Kidney (tissue), 14 donors: ENCODE measurements around the gene PLEKHG3. TPM values are rescaled to one million over a fixed set of nuclear protein-coding genes. Genes with fewer than 3 reads are reported as not detected.

ENCODE experiments used
- DNase-seq, 5 donors: peaks; one replicate each; pipeline ENCODE4 v3.0.0-alpha.2; 2013 to 2020
- FAIRE-seq: peaks from 2 replicates; lab custom pipeline; 2012; peaks lifted over from hg19 to GRCh38; lab: Jason Lieb, UNC
- H3K27ac ChIP-seq, 2 donors: one replicate each; pipeline ENCODE4 v1.7.0; 2013; ENCODE audit warnings: low read depth in 2 of 2, low read length in 2 of 2, inconsistent platforms in 1 of 2
- H3K27me3 ChIP-seq: one replicate; pipeline ENCODE4 v1.7.1; 2013; ENCODE audit warnings: low read length, inconsistent platforms; ENCODE audit not compliant: control insufficient read depth, insufficient read depth
- H3K36me3 ChIP-seq, 3 donors: one replicate each; pipeline versions ENCODE4 v1.7.0 to v1.7.1; 2013; ENCODE audit warnings: low read length in 3 of 3, control low read depth in 1 of 3, inconsistent platforms in 1 of 3; ENCODE audit not compliant: insufficient read depth in 3 of 3, control insufficient read depth in 2 of 3
- H3K4me1 ChIP-seq, 3 donors: one replicate each; pipeline versions ENCODE4 v1.7.0 to v1.7.1; 2013; ENCODE audit warnings: low read length in 3 of 3, inconsistent platforms in 1 of 3, low read depth in 1 of 3; ENCODE audit not compliant: control insufficient read depth in 2 of 3, insufficient read depth in 2 of 3
- H3K4me3 ChIP-seq, 3 donors: one replicate each; pipeline versions ENCODE4 v1.7.0 to v1.8.1; 2013; ENCODE audit warnings: low read length in 3 of 3, control low read depth in 1 of 3, inconsistent platforms in 1 of 3
- H3K9ac ChIP-seq, 3 donors: one replicate each; pipeline versions ENCODE4 v1.7.0 to v1.7.1; 2013; ENCODE audit warnings: low read length in 3 of 3, control low read depth in 1 of 3, inconsistent platforms in 1 of 3
- H3K9me3 ChIP-seq, 3 donors: one replicate each; pipeline versions ENCODE4 v1.7.0 to v1.7.1; 2013; ENCODE audit warnings: low read length in 3 of 3, control low read depth in 1 of 3, inconsistent platforms in 1 of 3; ENCODE audit not compliant: control insufficient read depth in 2 of 3, insufficient read depth in 1 of 3
- intact Hi-C: fragments of 100-400 bp; cut with DNase I; formaldehyde crosslinking; loops from one replicate; pipeline ENCODE4 v1.11.1; 2022
- polyA plus RNA-seq: library from polyadenylated mRNA; stranded (reverse); fragments of 350-450 nt; fragmentation: Illumina TruSeq; extraction: RNeasy Lipid Tissue Mini Kit (QIAGEN cat#74804); gene quantifications from one replicate; pipeline ENCODE4 v1.2.3, GENCODE V29; 2014; ENCODE audit warnings: low read depth, low replicate concordance; ENCODE audit not compliant: insufficient read depth
- total RNA-seq: library from RNA; stranded (reverse); fragmentation: NEBNext Ultra II Directional; extraction: Animal tissue kit (Norgen Biotek cat#: 25700); gene quantifications from one replicate; pipeline ENCODE4 v1.2.1, GENCODE V29; 2021
- TF ChIP-seq, protein P1 (sequence below): IDR thresholded peaks from 3 replicates; pipeline ENCODE4 v1.5.1; 2012; ENCODE audit warnings: mild to moderate bottlenecking, moderate library complexity, borderline replicate concordance; ENCODE audit not compliant: insufficient read depth; ENCODE audit errors: extremely low read depth
- donor health status: control.
- donor health status: control.
- donor health status: control.
- donor health status: control.
- donor health status: control.
- donor health status: DM: yes; HTN: yes; CAD: no.
- donor health status: Normal renal cell carcinoma (clear cell type).

The PLEKHG3 gene
- total and polyA plus RNA-seq, 2 donors from 2014 or later = 51.9 to 127 TPM

DNA sequence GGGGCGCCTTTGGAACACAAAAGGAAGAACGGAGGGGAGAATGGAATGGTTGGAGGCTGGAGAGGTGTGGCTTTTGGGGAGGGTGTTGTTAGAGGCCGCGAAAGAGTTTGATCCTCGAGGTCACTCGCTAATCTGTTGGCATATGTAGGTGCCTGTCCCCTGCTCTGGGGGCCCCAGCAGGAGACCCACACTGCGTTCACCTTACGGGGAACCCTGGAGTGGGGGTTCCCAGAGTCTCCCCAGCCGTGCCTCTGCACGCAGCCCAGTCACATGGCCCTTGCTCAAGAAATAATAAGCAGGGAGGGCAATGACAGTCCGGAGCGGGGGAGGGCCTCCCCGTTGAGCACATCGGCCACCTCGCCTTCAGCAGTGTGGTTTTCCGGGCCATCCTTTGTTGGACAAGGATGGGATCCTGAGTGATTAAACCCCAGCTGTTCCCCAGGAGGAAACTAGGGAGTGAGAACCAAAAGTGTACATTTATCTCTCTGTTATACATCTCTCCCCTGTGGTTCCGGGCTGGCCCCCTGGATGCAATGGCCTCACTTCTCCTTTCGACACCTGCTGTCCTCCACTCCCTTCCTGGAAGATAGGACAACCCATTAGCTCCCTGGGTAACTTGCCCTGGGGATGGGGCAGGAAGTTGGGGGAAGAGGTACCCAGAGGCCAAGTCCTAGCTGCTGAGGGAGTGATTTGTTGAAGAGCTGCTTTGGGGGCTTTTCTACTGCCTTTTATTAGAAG, 1.3 kb downstream of the PLEKHG3 start:
- FAIRE-seq (no peak), DNase-seq (peak in 2 of 5 donors; percentile 70 to 78)
- intact Hi-C loops = no loop called here
- H3K4me1 ChIP-seq = peaks cover 6 to 52% (median 40%) of the 10 kb centered on the region in 3 donors
- TF ChIP-seq, protein P1, sequence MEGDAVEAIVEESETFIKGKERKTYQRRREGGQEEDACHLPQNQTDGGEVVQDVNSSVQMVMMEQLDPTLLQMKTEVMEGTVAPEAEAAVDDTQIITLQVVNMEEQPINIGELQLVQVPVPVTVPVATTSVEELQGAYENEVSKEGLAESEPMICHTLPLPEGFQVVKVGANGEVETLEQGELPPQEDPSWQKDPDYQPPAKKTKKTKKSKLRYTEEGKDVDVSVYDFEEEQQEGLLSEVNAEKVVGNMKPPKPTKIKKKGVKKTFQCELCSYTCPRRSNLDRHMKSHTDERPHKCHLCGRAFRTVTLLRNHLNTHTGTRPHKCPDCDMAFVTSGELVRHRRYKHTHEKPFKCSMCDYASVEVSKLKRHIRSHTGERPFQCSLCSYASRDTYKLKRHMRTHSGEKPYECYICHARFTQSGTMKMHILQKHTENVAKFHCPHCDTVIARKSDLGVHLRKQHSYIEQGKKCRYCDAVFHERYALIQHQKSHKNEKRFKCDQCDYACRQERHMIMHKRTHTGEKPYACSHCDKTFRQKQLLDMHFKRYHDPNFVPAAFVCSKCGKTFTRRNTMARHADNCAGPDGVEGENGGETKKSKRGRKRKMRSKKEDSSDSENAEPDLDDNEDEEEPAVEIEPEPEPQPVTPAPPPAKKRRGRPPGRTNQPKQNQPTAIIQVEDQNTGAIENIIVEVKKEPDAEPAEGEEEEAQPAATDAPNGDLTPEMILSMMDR = no peak
- H3K36me3 ChIP-seq = no peaks in the 10 kb centered on the region
- H3K9me3 ChIP-seq = no peaks in the 10 kb centered on the region
- H3K27me3 ChIP-seq = no peaks in the 10 kb centered on the region
- peak overlapping the region; percentile 93 to 95 for H3K27ac ChIP-seq
- peak overlapping the region; percentile 65 to 78 (median 76) for H3K4me3 ChIP-seq
- H3K9ac ChIP-seq = peak overlapping the region; percentile 44 to 72 (median 47)

DNA sequence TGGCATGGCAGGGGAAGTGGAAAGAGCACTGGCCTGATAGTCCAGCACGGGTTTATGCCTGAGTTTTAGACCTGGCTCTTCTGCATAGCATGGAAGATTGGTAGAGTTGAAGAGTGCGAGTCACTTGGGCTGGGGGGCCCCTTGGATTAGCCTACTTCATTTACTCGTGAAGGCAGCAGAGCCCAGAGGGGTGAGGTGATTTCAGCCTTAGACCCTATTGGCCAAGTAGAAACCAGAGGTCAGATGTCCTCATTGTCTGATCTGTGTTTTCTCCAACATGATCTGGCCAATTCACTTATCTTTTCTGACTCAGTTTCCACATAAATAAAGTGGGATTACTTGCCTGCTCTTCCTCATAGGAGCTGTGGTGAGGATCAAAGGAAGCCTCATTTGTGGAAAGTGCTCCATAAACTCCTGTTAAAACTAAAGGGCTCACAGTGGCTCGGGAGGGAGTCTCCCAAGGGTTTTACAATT, 1.9 kb downstream of the PLEKHG3 start:
- peaks cover 6 to 54% (median 40%) of the 10 kb centered on the region in 3 donors for H3K4me1 ChIP-seq
- H3K9me3 ChIP-seq = no peaks in the 10 kb centered on the region
- H3K27me3 ChIP-seq = no peaks in the 10 kb centered on the region
- intact Hi-C loops = no loop called here
- no peaks in the 10 kb centered on the region for H3K36me3 ChIP-seq
- no peak for DNase-seq
- peak overlapping the region; percentile 93 to 95 for H3K27ac ChIP-seq
- no peak for FAIRE-seq
- TF ChIP-seq, protein P1 = no peak
- peak overlapping the region; percentile 65 to 78 (median 76) for H3K4me3 ChIP-seq
- H3K9ac ChIP-seq = peak overlapping the region; percentile 35 to 72 (median 45)

GRCh38 chr14:64706593-64707193, 2.5 kb downstream of the PLEKHG3 start:
- peaks cover 6 to 54% (median 40%) of the 10 kb centered on the region in 3 donors for H3K4me1 ChIP-seq
- FAIRE-seq (no peak), DNase-seq (peak; percentile 56 to 78 (median 77))
- H3K9ac ChIP-seq = peak overlapping the region in 1 of 3 donors; percentile 72
- peak overlapping the region; percentile 93 to 95 for H3K27ac ChIP-seq
- intact Hi-C loops = no loop called here
- no peaks in the 10 kb centered on the region for H3K36me3 ChIP-seq
- no peaks in the 10 kb centered on the region for H3K9me3 ChIP-seq
- TF ChIP-seq, protein P1 = no peak
- peak overlapping the region in 2 of 3 donors; percentile 18 to 65 for H3K4me3 ChIP-seq
- no peaks in the 10 kb centered on the region for H3K27me3 ChIP-seq
